ENCODE data around the gene CD164L2. TPM values are rescaled to one million over a fixed set of nuclear protein-coding genes. Genes with fewer than 3 reads are reported as not detected.

Gene CD164L2
- total and polyA plus RNA-seq, 8 donors: 0.19 to 0.76 (median 0.57) TPM; not detected in 2

- Histone ChIP-seq H3K36me3 (no peaks in the 10 kb centered on the region), H3K27ac (no peak overlapping the region), H3K27me3 (no peaks in the 10 kb centered on the region), H3K4me3 (no peak overlapping the region), H3K4me1 (peaks cover 0 to 7% (median 3%) of the 10 kb centered on the region in 3 donors), H3K9me3 (no peaks in the 10 kb centered on the region)
- no peak for FAIRE-seq
- no peak for ATAC-seq
- intact Hi-C loops (cut with DNase I): no loop called here
- DNase-seq: no peak
- no peak for TF ChIP-seq CTCF (IDR thresholded peaks at IDR 0.05)
- 91% methylated on average over 8 of the region's 8 CpGs for WGBS, 2 donors
These were observed 36.8 kb downstream of the CD164L2 start for GRCh38 chr1:27346357-27346756.

- Histone ChIP-seq H3K36me3 (no peaks in the 10 kb centered on the region), H3K27ac (no peak overlapping the region), H3K9me3 (no peaks in the 10 kb centered on the region), H3K4me3 (no peak overlapping the region), H3K4me1 (peaks cover 0 to 7% (median 3%) of the 10 kb centered on the region in 3 donors), H3K27me3 (no peaks in the 10 kb centered on the region)
- TF ChIP-seq CTCF (IDR thresholded peaks at IDR 0.05): no peak
- FAIRE-seq: no peak
- ATAC-seq: no peak
- DNase-seq: no peak
- WGBS, 2 donors: 90 to 94% methylated on average over 10 to 12 of the region's 12 CpGs
- intact Hi-C loops (cut with DNase I): no loop called here
These were observed 37.9 kb downstream of the CD164L2 start for GRCh38 chr1:27345272-27345671.

GRCh38 chr1:27343639-27344025 is 39.5 kb downstream of the CD164L2 start:
- TF ChIP-seq CTCF (IDR thresholded peaks at IDR 0.05): no peak
- Histone ChIP-seq H3K4me1 (peaks cover 0 to 5% (median 3%) of the 10 kb centered on the region in 3 donors), H3K27me3 (no peaks in the 10 kb centered on the region), H3K4me3 (peak overlapping the region; percentile 21 to 67 (median 50)), H3K9me3 (no peaks in the 10 kb centered on the region), H3K27ac (no peak overlapping the region), H3K36me3 (no peaks in the 10 kb centered on the region)
- DNase-seq (no peak), ATAC-seq (peak in 3 of 4 donors; percentile 1 to 3 (median 1)), FAIRE-seq (no peak)
- intact Hi-C loops (cut with DNase I): no loop called here
- WGBS, 2 donors: 30 to 42% methylated on average over 5 of the region's 5 CpGs

GRCh38 chr1:27342778-27343638 is 40.1 kb downstream of the CD164L2 start:
- FAIRE-seq: no peak
- H3K4me3 ChIP-seq: peak overlapping the region; percentile 21 to 67 (median 50)

More at GRCh38 chr1:27342778-27343638, 40.1 kb downstream of the CD164L2 start:
- H3K36me3 ChIP-seq: no peaks in the 10 kb centered on the region
- peak; percentile 68 to 91 (median 78) for DNase-seq
- WGBS, 2 donors: 26 to 34% methylated on average over 31 of the region's 31 CpGs
- ATAC-seq: peak; percentile 72 to 84 (median 81)
- no peaks in the 10 kb centered on the region for H3K9me3 ChIP-seq
- no peak for TF ChIP-seq CTCF (IDR thresholded peaks at IDR 0.05)
- intact Hi-C loops (cut with DNase I): no loop called here
- H3K27me3 ChIP-seq: no peaks in the 10 kb centered on the region
- peak overlapping the region; percentile 46 to 69 (median 62) for H3K27ac ChIP-seq
- peaks cover 0 to 4% (median 3%) of the 10 kb centered on the region in 3 donors for H3K4me1 ChIP-seq
